TTC549 (cell line): Measurements from ENCODE around the gene CCDC194.

Source experiments
- FAIRE-seq: peaks from 2 replicates; lab custom pipeline; 2012; peaks lifted over from hg19 to GRCh38; lab: Jason Lieb, UNC

The CCDC194 gene, protein sequence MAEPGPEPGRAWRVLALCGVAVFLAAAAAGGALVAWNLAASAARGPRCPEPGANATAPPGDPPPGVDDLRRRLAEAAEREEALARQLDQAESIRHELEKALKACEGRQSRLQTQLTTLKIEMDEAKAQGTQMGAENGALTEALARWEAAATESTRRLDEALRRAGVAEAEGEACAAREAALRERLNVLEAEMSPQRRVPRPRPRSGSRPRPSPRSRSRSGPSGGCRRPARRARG

GRCh38 chr19:17393914-17394313, at the start of gene CCDC194:
CCDC194 (minus strand) TSS chr19:17394196; CDS start chr19:17394158, 38 bp downstream.
- no peak for FAIRE-seq

- no peak for FAIRE-seq
Measured at GRCh38 chr19:17441241-17442021, 47.4 kb upstream of the CCDC194 start.

- no peak for FAIRE-seq
Measured at GRCh38 chr19:17436874-17437267, 42.9 kb upstream of the CCDC194 start.

GRCh38 chr19:17436094-17436873, 42.3 kb upstream of the CCDC194 start:
- no peak for FAIRE-seq

GRCh38 chr19:17435218-17435617, 41.2 kb upstream of the CCDC194 start:
- FAIRE-seq = no peak

DNA sequence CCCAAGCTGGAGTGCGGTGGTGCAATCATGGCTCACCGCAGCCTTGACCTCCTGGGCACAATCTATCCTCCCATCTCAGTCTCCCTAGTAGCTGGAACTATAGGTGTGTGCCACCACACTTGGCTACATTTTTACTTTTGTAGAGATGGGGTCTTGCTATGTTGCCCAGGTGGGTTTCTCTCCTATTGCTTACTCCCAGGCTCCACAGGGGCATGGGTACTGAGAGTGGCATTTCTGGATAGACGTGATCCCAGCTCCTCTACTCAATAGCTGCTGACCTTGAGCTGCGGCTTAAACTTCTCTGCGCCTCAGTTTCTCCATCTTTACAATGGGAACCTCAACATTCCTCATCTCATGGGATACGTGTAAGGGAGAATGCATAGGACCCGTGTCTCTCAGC, 37.4 kb upstream of the CCDC194 start:
- no peak for FAIRE-seq

DNA sequence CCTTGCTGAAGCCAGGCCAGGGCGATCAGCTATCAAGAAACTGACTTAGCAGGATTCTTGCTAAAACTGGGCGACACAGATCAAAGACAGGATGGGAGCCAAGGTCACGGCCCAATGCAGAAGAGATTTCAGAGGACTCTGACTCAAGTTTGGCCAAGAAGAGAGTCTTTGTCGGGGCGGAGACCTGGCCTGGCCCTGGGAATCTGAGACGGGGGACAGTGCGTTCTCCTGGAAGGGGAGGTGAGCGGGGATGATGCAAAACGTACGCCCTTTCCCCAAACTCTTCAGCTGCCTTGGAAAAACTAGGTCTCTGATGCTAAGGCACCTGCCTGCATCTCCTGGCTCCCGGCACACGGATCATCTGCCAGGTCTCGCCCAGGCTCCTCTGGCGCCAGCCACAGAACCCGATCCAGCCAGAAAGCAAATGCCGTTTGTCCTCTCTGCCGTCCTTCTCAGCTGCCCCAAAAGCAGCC, 35.7 kb upstream of the CCDC194 start:
- FAIRE-seq = no peak

GRCh38 chr19:17424743-17425365, 30.9 kb upstream of the CCDC194 start:
- no peak for FAIRE-seq

GRCh38 chr19:17423429-17424208, 29.6 kb upstream of the CCDC194 start:
- no peak for FAIRE-seq

DNA sequence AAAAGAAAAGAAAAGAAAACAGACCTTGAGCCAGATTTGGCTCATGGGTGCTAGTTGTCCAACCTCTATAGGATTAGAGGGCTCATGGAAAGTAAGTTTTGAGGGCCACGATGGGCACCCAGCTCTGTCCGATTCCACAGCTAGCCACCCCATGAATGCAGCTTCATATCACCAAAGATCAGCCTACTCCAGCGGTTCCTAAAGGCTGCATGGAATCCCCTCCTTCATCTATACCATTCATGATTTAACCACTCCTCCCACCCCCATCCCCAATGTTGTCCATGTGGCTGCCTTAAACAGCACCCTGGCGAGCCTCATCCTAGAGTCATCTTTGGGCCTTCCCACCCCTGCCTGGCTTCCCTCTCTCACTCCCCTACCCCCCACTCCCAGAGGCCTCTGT, 27.9 kb upstream of the CCDC194 start:
- no peak for FAIRE-seq

- no peak for FAIRE-seq
Measured at GRCh38 chr19:17420475-17420924, 26.5 kb upstream of the CCDC194 start.

DNA sequence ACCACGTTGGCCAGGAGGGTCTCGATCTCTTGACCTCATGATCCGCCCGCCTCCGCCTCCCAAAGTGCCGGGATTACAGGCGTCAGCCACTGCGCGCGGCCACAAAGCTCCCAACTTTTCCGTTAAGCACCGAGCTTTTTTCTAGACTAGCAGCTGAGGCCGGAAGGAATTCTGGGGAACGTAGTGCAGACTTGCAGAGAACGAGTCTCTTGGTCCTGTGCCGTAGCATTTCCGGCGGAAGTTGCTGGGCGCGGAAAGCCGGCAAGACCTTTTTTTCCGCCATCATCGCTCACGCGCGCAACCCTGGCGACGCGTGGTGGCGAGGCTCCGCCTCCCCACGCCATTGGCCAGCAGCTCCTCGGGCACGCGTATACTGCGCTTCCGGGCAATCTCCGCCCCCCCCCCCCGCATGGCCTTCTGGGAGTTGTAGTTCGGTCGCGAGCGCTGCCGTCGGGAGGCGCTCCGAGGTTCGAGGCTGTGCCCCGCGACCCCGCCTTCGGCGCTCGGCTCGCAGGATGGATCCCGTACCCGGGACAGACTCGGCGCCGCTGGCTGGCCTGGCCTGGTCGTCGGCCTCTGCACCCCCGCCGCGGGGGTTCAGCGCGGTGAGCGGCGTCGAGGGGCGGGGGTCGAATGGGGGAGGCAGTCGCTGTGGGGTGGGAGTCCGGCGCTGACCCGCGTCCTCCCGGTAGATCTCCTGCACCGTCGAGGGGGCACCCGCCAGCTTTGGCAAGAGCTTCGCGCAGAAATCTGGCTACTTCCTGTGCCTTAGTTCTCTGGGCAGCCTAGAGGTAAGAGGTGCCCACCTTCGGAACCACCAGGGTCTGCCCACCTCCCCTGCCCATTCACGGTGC, 25.9 kb upstream of the CCDC194 start, which contains the start of gene MVB12A:
TSS of gene MVB12A (plus strand) at position 427 of the 854 bp plus-strand sequence. CDS start at position 516, 89 bp downstream.
- FAIRE-seq = peak; percentile 96

- FAIRE-seq = no peak
Measured at GRCh38 chr19:17419154-17419620, 25.2 kb upstream of the CCDC194 start.

DNA sequence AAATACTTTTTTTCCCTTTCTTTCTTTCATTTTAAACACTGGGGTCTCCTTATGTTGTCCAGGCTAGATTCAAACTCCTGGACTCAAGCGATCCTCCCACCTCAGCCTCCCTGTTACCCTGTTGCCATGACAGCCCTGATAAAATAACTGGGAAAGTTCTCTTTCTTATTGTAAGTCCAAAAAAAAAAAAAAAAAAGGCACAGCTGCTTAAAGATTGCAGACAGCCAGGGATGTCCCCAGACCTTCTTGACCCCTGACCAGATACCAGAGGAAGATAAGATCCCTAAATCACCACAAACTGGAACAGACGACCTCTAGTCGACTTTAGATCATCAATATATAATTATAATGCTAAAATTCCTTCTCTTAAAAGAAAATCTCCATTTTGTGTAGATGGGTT, 24.7 kb upstream of the CCDC194 start:
- no peak for FAIRE-seq

- FAIRE-seq = no peak
Measured at GRCh38 chr19:17415121-17415520, 21.1 kb upstream of the CCDC194 start.

DNA sequence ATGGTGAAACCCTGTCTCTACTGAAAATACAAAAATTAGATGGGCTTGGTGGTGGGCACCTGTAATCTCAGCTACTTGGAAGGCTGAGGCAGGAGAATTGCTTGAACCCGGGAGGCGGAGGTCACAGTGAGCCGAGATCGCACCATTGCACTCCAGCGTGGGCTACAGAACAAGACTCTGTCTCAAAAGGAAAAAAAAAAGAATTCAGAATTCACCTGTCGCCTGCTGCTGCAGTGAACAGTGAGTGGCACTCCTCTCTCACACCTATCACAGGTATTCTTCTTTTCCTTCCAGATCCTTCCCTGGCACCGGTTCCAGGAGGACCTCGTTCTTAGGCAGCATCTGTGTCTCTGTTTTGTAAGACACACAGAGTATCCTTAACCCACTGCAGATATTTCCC, 20.1 kb upstream of the CCDC194 start:
- FAIRE-seq = no peak

GRCh38 chr19:17411801-17412200, 17.8 kb upstream of the CCDC194 start:
- FAIRE-seq = no peak

- FAIRE-seq = no peak
Measured at GRCh38 chr19:17409990-17410389, 16.0 kb upstream of the CCDC194 start.

DNA sequence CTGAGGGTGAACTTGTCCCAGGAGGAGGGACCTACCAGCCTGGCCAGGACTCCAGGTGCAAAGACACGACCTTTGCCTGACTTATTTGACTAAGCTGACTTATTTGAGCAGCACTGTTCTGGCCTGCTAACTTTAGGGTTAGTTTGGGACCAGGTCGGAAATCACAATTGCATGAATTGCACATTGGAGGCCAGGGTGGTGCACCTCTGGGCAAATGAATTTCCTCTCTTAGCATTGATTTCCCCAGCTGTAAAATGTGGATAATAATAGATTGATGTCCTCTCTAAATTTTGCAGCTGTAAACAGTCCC, 12.8 kb upstream of the CCDC194 start:
- no peak for FAIRE-seq

DNA sequence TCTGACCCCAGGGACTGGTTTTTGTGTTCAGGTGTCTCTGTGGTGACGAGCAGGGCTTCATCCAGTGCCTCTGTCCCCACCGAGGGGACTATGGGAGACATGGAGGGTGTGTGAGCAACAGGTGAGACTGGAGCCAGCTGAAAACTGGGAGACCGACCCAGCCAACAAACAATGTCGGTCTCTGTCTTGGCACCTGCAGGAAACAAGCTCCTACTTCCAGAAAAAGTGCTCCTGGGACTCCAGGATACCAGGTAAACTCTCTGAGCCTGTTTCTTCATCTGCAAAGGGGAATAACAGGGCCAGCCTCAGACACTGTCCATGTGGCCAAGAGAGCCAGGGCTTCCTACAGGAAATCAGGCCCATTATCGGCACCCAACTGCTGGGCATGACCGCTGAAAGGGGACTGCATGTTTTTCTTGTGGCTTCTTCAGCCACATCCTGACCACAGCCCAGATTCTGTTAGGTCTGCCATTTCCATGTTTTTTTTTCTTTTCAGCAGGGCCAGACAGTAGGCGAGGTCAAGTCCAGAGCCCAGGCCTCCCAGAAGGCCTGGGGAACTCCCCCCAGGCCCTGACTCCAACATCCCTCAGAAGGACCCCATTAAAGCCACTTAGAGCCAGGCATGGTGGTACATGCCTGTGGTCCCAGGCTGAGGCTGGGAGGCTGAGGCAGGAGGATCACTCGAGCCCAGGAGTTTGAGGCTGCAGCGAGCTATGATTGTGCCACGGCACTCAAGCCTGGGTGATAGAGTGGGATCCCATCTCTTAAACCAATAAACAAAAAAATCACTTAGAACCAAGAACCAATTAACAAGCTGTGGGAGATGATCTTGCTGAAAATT, 12.3 kb upstream of the CCDC194 start:
- FAIRE-seq = no peak
